Muscle layer of colon (tissue), 2 donors: ENCODE data around the gene RRP1.

ENCODE experiments used
- H3K27ac ChIP-seq: one replicate; pipeline ENCODE4 v1.7.0; 2013; ENCODE audit warnings: low read depth, mild to moderate bottlenecking, low read length, moderate library complexity
- H3K27me3 ChIP-seq, 2 donors: one replicate each; pipeline ENCODE4 v1.7.0; 2013; ENCODE audit warnings: low read length in 2 of 2, mild to moderate bottlenecking in 2 of 2; ENCODE audit not compliant: insufficient read depth in 2 of 2, control insufficient read depth in 1 of 2
- H3K36me3 ChIP-seq: one replicate; pipeline ENCODE4 v1.7.0; 2013; ENCODE audit warnings: mild to moderate bottlenecking, low read length; ENCODE audit not compliant: insufficient read depth
- H3K4me1 ChIP-seq: one replicate; pipeline ENCODE4 v1.7.0; 2013; ENCODE audit warnings: mild to moderate bottlenecking, low read length; ENCODE audit not compliant: insufficient read depth
- H3K4me3 ChIP-seq, 2 donors: one replicate each; pipeline ENCODE4 v1.7.0; 2013; ENCODE audit warnings: low read length in 2 of 2, low read depth in 1 of 2, mild to moderate bottlenecking in 1 of 2, moderate library complexity in 1 of 2
- H3K9ac ChIP-seq: one replicate; pipeline ENCODE4 v1.7.0; 2013; ENCODE audit warnings: low read length
- H3K9me3 ChIP-seq: one replicate; pipeline ENCODE4 v1.7.0; 2013; ENCODE audit warnings: mild to moderate bottlenecking, low read length
- donor health status: abdominal sarcoma.
- donor health status: Adenocarcinoma of cecum.

Gene RRP1

GRCh38 chr21:43782431-43783097 lies 6.8 kb upstream of the RRP1 start:
- Histone ChIP-seq H3K36me3 (no peaks in the 10 kb centered on the region), H3K27ac (no peak overlapping the region), H3K9ac (no peak overlapping the region)

GRCh38 chr21:43783098-43783700 lies 6.2 kb upstream of the RRP1 start:
- no peak overlapping the region for H3K9ac ChIP-seq

More at GRCh38 chr21:43782431-43783097, 6.8 kb upstream of the RRP1 start:
- Histone ChIP-seq H3K4me3 (no peak overlapping the region), H3K27me3 (no peaks in the 10 kb centered on the region), H3K4me1 (no peaks in the 10 kb centered on the region), H3K9me3 (no peaks in the 10 kb centered on the region)

GRCh38 chr21:43785134-43785533 lies 4.2 kb upstream of the RRP1 start:
- H3K9me3 ChIP-seq: no peaks in the 10 kb centered on the region
- H3K36me3 ChIP-seq: no peaks in the 10 kb centered on the region
- H3K27me3 ChIP-seq: no peaks in the 10 kb centered on the region
- H3K27ac ChIP-seq: no peak overlapping the region
- peaks cover 3% of the 10 kb centered on the region for H3K4me1 ChIP-seq
- no peak overlapping the region for H3K9ac ChIP-seq
- no peak overlapping the region for H3K4me3 ChIP-seq

More at GRCh38 chr21:43783098-43783700, 6.2 kb upstream of the RRP1 start:
- no peaks in the 10 kb centered on the region for H3K9me3 ChIP-seq
- H3K27ac ChIP-seq: no peak overlapping the region
- no peaks in the 10 kb centered on the region for H3K4me1 ChIP-seq
- no peaks in the 10 kb centered on the region for H3K27me3 ChIP-seq
- no peak overlapping the region for H3K4me3 ChIP-seq
- H3K36me3 ChIP-seq: no peaks in the 10 kb centered on the region

DNA sequence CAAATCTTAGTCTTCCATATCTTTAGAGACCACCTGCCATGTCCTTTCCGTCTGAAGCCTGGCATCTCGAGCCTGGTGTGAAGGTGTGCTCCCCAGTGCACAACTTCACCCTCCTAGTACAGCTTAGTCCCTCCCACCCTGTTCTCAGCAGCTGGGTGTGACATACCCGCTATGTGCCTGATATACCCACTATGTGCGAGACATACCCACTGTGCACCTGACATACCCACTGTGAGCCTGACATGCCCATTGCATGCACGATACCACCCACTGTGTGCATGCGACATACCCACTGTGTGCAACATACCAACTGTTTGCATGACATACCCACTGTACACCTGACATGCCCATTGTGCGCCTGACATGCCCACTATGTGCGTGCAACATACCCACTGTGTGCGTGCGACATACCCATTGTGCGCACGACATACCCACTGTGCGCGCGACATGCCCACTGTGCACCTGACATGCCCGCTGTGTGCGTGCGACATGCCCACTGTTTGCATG lies 3.0 kb upstream of the RRP1 start:
- no peak overlapping the region for H3K4me3 ChIP-seq
- no peak overlapping the region for H3K27ac ChIP-seq
- no peaks in the 10 kb centered on the region for H3K9me3 ChIP-seq

DNA sequence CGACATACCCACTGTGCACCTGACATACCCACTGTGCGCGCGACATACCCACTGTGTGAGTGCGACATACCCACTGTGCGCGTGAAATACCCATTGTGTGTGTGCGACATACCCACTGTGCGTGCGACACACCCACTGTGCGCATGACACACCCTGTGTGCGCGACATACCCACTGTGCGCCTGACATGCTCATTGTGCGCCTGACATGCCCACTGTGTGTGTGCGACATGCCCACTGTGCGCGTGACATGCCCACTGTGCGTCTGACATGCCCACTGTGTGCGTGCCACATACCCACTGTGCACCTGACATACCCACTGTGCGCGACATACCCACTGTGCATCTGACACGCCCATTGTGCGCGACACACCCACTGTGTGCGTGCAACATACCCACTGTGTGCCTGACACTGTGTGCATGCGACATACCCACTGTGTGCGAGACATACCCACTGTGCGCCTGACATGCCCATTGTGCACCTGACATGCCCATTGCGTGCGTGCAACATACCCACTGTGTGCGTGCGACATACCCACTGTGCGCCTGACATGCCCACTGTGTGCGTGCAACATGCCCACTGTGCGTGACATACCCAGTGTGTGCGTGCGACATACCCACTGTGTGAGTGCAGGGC lies 2.5 kb upstream of the RRP1 start:
- no peak overlapping the region for H3K4me3 ChIP-seq
- H3K27ac ChIP-seq: no peak overlapping the region
- H3K4me1 ChIP-seq: peaks cover 11% of the 10 kb centered on the region
- no peaks in the 10 kb centered on the region for H3K27me3 ChIP-seq
- no peak overlapping the region for H3K9ac ChIP-seq
- H3K9me3 ChIP-seq: no peaks in the 10 kb centered on the region
- peaks cover 1% of the 10 kb centered on the region for H3K36me3 ChIP-seq

More for the DNA sequence above, 3.0 kb upstream of the RRP1 start:
- H3K4me1 ChIP-seq: peaks cover 11% of the 10 kb centered on the region
- no peaks in the 10 kb centered on the region for H3K27me3 ChIP-seq
- no peak overlapping the region for H3K9ac ChIP-seq
- no peaks in the 10 kb centered on the region for H3K36me3 ChIP-seq

GRCh38 chr21:43790010-43790524 lies 690 bp downstream of the RRP1 start:
- Histone ChIP-seq H3K4me3 (peak overlapping the region; percentile 69 to 70), H3K9me3 (no peaks in the 10 kb centered on the region), H3K27ac (no peak overlapping the region), H3K36me3 (peaks cover 30% of the 10 kb centered on the region), H3K4me1 (peaks cover 11% of the 10 kb centered on the region), H3K9ac (peak overlapping the region; percentile 22), H3K27me3 (no peaks in the 10 kb centered on the region)

DNA sequence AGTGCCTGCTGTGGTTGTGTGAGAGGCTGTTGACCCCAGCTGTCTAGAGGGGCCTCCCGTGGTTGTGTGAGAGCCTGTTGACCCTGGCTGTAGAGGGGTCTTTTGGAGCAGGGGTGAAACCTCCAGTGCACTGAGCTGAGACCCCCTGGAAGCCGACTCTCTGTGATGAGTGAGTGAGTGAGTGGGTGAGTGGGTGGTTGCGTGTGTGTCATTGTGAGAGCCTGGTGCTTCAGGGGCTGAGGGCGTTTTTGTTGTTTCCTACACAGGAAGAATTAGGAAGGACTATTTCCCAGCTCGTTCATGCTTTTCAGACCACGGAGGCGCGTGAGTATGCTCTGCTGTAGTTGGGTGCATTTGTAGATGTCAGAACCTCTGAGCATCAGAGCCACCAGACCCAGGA lies 3.0 kb downstream of the RRP1 start:
- Histone ChIP-seq H3K9me3 (no peaks in the 10 kb centered on the region), H3K9ac (no peak overlapping the region), H3K36me3 (peaks cover 53% of the 10 kb centered on the region), H3K27ac (no peak overlapping the region), H3K27me3 (no peaks in the 10 kb centered on the region), H3K4me1 (peaks cover 11% of the 10 kb centered on the region), H3K4me3 (no peak overlapping the region)

DNA sequence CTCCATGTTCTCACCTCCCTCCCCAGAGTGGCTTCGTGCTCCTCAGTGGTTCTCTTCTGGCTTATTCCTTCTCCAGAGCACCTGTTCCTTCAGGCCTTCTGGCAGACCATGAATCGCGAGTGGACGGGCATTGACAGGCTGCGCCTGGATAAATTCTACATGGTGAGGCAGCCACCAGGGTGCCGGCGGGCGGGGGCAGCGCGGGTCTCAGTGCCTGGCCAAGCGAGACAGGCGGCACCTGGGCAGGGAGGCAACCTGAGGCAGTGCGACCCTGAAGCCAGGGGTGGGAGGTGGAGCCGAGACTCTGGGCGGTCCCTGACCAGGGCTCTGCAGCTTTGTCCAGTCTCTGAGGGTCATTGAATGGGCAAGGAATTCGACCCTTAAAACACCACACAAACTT lies 3.9 kb downstream of the RRP1 start:
- Histone ChIP-seq H3K9ac (no peak overlapping the region), H3K36me3 (peaks cover 61% of the 10 kb centered on the region), H3K4me3 (no peak overlapping the region), H3K4me1 (peaks cover 11% of the 10 kb centered on the region), H3K9me3 (no peaks in the 10 kb centered on the region), H3K27ac (no peak overlapping the region), H3K27me3 (no peaks in the 10 kb centered on the region)

GRCh38 chr21:43794311-43794710 lies 4.9 kb downstream of the RRP1 start:
- no peak overlapping the region for H3K27ac ChIP-seq
- H3K9ac ChIP-seq: no peak overlapping the region
- H3K4me3 ChIP-seq: no peak overlapping the region
- H3K36me3 ChIP-seq: peaks cover 72% of the 10 kb centered on the region
- no peaks in the 10 kb centered on the region for H3K27me3 ChIP-seq
- no peaks in the 10 kb centered on the region for H3K9me3 ChIP-seq
- peaks cover 11% of the 10 kb centered on the region for H3K4me1 ChIP-seq

DNA sequence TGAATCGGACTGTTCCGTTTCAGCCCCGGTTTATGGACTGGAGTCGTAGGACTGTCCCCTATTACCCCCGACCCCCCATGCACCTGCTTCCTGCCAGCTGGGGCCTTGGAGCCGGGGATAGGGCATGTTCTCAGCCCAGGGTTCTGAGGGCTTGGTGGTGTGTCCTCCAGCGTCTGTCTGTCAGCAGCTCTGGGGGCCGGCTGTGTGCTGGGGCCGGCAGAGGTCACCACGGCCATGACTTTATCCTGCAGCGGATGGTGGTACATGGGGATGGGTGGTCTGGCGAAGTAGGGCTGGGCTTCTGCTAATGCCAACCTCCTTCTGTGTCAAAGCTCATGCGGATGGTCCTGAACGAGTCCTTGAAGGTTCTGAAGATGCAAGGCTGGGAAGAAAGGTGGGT lies 5.5 kb downstream of the RRP1 start:
- H3K36me3 ChIP-seq: peaks cover 74% of the 10 kb centered on the region
- H3K9ac ChIP-seq: no peak overlapping the region
- no peaks in the 10 kb centered on the region for H3K27me3 ChIP-seq
- H3K4me1 ChIP-seq: peaks cover 10% of the 10 kb centered on the region
- no peak overlapping the region for H3K4me3 ChIP-seq
- H3K9me3 ChIP-seq: no peaks in the 10 kb centered on the region
- no peak overlapping the region for H3K27ac ChIP-seq

DNA sequence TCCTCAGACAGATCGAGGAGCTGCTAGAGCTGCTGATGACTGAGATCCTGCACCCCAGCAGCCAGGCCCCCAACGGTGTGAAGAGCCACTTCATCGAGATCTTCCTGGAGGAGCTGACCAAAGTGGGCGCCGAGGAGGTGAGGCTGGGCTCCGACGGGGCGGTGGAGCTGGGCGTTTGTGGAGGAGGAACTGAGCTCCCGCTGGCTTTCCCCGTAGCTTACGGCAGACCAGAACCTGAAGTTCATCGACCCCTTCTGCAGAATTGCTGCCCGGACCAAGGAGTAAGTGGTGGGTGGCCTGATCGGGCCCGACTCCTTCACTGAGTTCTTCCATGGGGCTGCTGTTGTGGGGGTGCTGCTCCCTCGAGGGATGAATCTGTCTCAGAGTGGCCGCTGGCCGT lies 8.0 kb downstream of the RRP1 start:
- no peak overlapping the region for H3K4me3 ChIP-seq
- H3K27ac ChIP-seq: no peak overlapping the region
- no peaks in the 10 kb centered on the region for H3K4me1 ChIP-seq
- H3K9ac ChIP-seq: no peak overlapping the region
- H3K9me3 ChIP-seq: no peaks in the 10 kb centered on the region
- H3K36me3 ChIP-seq: peaks cover 89% of the 10 kb centered on the region
- no peaks in the 10 kb centered on the region for H3K27me3 ChIP-seq
